Stimulated activated CD4-positive, alpha-beta T cell treated with anti-CD3 and anti-CD28 coated beads, Interleukin-12 subunit alpha, Interleukin-12 subunit beta, amount 100 ng/mL, for 24 hours (primary cell): Measurements from ENCODE around the gene CNTN5.
"Not testable (repeated sequence)": the region's sequence is repeated elsewhere in the genome, so short reads cannot be mapped to it uniquely, and the experiment has no call there.

Experiments used
- DNase-seq, 2 experiments: peaks; one replicate each; pipeline ENCODE4 v3.0.0-alpha.2; 2020; ENCODE audit warnings: low read depth in 2 of 2

The CNTN5 gene

DNA sequence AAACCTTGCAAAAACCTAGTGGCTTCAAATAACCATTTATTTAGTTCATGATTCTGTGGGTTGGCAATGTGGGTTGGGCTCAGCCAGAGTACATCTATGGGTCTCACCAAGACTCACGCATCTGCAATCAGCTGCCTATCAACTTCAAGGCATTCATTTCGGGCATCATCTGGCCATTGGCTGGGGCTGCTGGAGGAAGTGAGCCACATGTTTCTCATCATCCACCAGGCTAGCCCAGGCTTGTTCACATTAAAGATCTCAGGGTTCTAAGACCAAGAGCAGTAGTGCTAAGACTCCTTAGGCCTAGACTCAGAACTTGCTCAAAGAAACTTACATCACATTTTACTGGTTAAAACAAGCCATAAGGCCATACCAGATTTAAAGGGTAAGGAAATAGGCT lies 1187.5 kb downstream of the CNTN5 start:
- DNase-seq, result no peak

GRCh38 chr11:100214791-100215190 lies 1194.0 kb downstream of the CNTN5 start:
- DNase-seq, result no peak

GRCh38 chr11:100220801-100221200 lies 1200.1 kb downstream of the CNTN5 start:
- DNase-seq, result no peak

- no peak for DNase-seq
These were observed 1201.0 kb downstream of the CNTN5 start for GRCh38 chr11:100221791-100222190.

DNA sequence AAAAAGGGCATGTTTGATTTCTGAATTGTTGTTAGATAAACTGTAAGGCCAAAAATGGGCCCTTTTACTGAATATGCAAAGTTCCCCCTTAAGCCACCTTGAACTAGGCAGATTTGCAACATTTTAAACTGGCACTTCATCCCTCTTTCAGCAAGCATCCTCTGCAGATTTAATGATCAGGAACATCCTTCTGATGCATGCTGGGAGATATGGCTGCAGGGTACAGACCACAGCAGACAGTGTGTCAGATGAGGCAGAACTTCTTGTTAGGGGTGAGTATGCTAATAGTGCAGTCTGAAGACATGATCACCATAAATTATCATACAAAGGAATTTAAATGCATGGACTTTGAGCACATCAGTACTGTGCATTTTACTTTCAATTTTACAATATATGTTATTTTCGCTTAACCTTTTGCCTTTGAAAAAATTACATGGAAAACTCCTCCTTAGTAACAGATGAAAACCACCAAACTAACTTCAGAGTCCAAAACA lies 1203.8 kb downstream of the CNTN5 start:
- DNase-seq, result no peak

- DNase-seq, result no peak
These were observed 1208.3 kb downstream of the CNTN5 start for GRCh38 chr11:100229086-100229485.

- DNase-seq, result no peak
These were observed 1211.3 kb downstream of the CNTN5 start for GRCh38 chr11:100232006-100232405.

GRCh38 chr11:100235085-100235484 lies 1214.3 kb downstream of the CNTN5 start:
- DNase-seq, result no peak

DNA sequence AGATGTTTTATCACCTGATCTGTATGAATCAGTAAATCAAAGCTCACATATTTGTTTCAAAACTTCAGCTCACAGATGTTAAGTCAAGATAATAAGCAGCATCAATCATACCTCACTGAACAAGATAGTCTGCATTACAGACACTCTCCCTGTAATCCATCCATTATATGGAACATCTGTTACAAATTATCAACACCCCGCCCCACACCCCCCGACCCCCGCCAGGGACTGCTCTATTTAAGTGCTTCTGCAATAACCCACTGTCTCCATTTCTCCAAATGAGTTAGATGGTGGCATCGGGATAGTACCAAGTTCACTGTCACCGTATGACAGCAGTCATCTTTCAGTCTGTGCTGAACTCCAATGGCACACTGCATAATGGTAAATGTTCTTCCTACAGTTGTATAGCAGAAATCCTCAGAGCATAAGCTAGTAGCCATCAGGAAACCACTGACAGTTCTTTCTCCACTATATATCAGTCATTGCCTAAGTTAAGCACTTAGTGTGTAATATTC lies 1219.3 kb downstream of the CNTN5 start:
- no peak for DNase-seq

GRCh38 chr11:100247704-100248103 lies 1227.0 kb downstream of the CNTN5 start:
- DNase-seq, result no peak

- DNase-seq, result not testable (repeated sequence)
These were observed 1236.6 kb downstream of the CNTN5 start for GRCh38 chr11:100257238-100257803.

GRCh38 chr11:100269516-100269915 lies 1248.8 kb downstream of the CNTN5 start:
- no peak for DNase-seq

DNA sequence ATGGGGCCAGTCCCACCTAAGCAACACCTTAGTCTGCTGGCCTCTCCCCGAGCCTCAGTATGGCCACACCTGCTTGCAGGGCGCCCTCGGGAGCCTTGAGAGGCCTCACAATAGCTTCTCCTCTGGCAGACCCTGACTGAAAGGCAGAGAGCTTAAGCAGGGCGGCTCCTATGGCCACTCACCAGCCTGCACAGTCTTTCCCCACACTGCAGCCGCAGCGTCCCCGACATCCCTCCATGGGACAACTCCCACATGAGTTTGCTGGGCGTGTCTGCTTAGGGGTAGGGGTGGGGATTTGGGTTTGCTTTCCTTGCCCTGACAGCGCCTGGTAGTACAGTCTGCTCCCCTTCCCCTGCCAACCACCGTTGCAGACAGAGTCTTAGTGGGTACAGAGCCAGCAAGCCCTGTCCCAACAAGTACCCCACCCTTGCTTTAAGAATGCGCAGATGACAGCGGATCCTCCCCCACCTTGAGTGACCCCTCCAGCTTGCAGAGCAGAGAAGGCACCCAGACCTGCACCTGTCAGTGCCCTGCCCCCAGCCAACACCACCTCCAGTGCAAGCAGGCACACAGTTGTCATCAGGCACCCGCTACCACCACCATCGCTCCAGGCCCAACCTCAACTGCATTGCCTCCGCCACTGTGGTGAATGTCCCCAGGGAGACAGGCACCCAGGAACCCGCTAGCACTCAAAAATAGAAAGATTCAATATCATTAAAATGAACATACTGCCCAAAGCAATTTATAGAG lies 1252.5 kb downstream of the CNTN5 start:
- DNase-seq, result no peak

DNA sequence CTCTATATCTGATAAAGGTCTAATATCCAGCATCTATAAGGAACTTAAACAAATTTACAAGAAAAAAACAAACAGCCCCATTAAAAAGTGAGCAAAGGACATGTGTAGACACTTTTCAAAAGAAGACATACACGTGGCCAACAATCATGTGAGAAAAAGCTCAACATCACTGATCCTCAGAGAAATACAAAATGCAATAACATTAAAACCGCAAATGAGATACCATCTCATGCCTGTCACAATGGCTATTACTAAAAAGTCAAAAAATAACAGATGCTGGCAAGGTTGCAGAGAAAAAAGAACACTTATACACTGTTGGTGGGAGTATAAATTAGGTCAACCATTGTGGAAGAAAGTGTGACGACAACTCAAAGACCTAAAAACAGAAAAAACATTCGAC lies 1253.7 kb downstream of the CNTN5 start:
- DNase-seq, result not testable (repeated sequence)

DNA sequence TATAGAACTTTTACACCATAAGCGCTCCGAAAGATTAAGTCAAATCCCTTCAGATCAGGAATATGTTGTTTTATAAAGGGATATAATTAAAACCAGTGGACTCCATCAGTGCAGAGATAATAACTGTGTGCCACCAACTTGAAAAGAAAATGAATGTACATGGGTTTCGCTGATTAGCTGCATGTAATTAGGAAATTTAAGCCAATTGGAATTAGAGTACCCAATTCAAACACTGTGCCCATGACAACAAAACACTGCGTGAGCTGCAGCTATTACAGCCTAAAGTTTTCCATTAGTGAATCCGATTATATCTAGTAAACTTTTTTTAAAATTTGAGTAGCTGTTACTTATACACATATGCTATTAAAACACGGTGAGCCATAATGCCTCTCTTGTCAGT lies 1274.0 kb downstream of the CNTN5 start:
- DNase-seq, result no peak

DNA sequence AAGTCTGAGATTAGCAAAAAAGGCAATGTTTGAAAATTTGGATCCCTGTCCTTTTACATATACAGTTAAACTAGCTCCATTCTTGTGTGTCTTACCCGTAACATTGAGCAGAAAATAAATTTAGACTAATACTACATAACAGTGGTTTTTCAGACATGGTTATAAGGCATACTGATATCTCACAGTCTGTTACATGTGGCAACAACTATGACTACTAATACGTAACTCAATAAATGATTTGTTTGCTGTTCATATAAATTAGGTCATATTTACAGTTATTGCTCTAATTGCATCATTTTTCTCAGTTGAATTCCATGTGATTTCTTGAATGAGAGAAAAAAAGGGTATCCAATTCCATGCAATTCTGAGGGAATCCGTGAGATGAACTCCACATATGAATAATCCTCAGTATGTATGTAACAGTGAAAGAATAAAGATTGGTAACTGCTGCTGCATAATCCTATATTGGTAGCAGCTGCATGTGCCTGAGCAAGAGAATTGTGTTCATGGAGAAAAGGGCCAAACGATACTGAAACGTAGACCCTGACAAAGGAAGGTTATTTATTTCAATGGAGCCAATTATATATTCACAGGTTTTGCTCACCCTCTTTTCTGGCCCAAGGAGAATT lies 1275.4 kb downstream of the CNTN5 start:
- no peak for DNase-seq

DNA sequence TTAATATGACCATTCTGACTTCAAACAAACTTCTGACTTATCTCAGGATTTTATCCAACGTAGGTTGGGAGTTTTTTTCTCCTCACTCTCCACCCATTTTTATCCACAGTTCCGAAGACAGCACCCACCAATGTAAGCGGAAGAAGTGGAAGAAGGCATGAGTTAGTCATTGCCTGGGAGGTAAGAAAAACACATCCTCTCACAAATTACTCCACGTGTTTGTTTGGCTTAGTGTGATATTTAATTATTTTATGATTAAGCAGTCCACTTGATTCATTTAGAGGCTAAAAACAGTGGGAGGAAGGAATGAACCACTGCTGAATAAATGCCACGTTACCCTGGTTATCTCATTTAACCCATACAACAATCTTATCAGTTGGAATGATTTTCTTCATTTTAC lies 1276.8 kb downstream of the CNTN5 start:
- DNase-seq, result no peak

- no peak for DNase-seq
These were observed 1282.1 kb downstream of the CNTN5 start for GRCh38 chr11:100302824-100303223.

GRCh38 chr11:100303897-100304296 lies 1283.1 kb downstream of the CNTN5 start:
- no peak for DNase-seq

DNA sequence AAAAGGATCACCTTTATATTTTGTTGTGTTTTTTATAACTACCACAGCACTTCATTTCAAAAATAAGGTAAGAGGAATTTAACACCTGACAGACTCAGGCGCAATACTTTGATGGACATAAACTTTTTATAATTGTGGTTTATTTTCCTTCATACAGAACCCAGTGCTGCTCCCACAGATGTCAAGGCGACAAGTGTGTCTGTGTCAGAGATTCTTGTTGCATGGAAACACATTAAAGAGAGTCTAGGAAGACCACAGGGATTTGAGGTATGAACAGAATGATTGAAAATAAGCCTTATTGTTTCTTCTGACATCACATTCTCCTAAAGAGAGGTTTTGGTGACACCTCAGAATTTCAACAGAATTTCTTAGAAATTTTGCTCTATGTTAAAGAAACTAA lies 1287.5 kb downstream of the CNTN5 start:
- no peak for DNase-seq

DNA sequence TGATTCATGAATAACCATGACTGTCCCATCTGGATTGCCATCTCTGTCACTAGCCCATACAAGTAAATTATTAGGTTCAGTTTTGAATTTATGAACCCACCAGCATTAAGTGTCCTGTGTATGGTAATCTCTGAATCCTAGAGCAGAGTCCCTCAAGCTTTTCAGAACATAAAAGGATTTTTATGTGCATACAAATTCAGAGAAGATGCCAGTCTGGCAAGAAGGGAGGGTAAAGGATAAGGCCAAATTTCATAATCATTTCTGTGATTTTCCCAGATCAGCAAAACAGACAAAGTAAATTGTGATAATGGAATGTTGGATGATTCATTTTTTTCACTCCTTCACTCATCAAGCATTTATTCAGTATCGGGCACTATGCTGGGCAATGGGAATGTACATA lies 1295.2 kb downstream of the CNTN5 start:
- DNase-seq, result no peak

GRCh38 chr11:100316952-100317351 lies 1296.2 kb downstream of the CNTN5 start:
- no peak for DNase-seq

GRCh38 chr11:100319691-100320090 lies 1298.9 kb downstream of the CNTN5 start:
- DNase-seq, result no peak
